ENCODE measurements around the gene CFL1. TPM values are rescaled to one million over a fixed set of nuclear protein-coding genes. Genes with fewer than 3 reads are reported as not detected.

CFL1 gene
- polyA plus RNA-seq, 1 of the 3 experiments (the other 2 are of a cell fraction), result 4,252 TPM

GRCh38 chr11:65861165-65861505, 3.2 kb upstream of the CFL1 start:
- H3K27me3 ChIP-seq (ENCODE audit: insufficient read depth), result no peaks in the 10 kb centered on the region
- H3K36me3 ChIP-seq (replicated peaks in 1 of 2; ENCODE audit: control insufficient read depth in 1 of 2, insufficient read depth in 2 of 2, low read length in 1 of 2), result peaks cover 23 to 51% of the 10 kb centered on the region in 2 experiments
- peaks cover 14% of the 10 kb centered on the region for H4K20me1 ChIP-seq (ENCODE audit: insufficient read depth)
- no peak overlapping the region for H2AFZ ChIP-seq (ENCODE audit: low read depth)
- peaks cover 43% of the 10 kb centered on the region for H3F3A ChIP-seq (replicated peaks; ENCODE audit: insufficient read depth)
- H3K9me3 ChIP-seq, result no peaks in the 10 kb centered on the region
- H3K9ac ChIP-seq, result peak overlapping the region; percentile 86
- POLR2A ChIA-PET, result interaction anchor here (1.5 to 5.0 kb wide), 4 partner anchors 9 to 28 kb away, joined by 4 to 59 read pairs (median 30); partner anchors contain the start of genes CCDC85B and FIBP
- DNase-seq, result no peak
- peak overlapping the region; percentile 99 for H3K4me2 ChIP-seq
- peaks cover 59% of the 10 kb centered on the region for H3K79me2 ChIP-seq (ENCODE audit: insufficient read depth)
- WGBS (ENCODE audit: low lambda C conversion rate), result 2% methylated on average over 14 of the region's 14 CpGs
- H3K27ac ChIP-seq (ENCODE audit: low read depth in 2 of 2, low read length in 1 of 2), result peak overlapping the region; percentile 93
- H3K9me2 ChIP-seq, result no peaks in the 10 kb centered on the region
- TF ChIP-seq RAD21 (IDR thresholded peaks at IDR 0.05; ENCODE audit: low read length) (no peak), MEF2A (IDR thresholded peaks at IDR 0.05; ENCODE audit: borderline replicate concordance, low read depth) (no peak), RXRA (IDR thresholded peaks at IDR 0.05; ENCODE audit: borderline replicate concordance, low read depth) (no peak), YY1 (IDR thresholded peaks at IDR 0.05; ENCODE audit: low read depth) (no peak), RFX5 (IDR thresholded peaks at IDR 0.05; ENCODE audit: low read length) (no peak)
- peaks cover 10 to 21% of the 10 kb centered on the region in 2 experiments for H3K4me1 ChIP-seq (ENCODE audit: control insufficient read depth in 1 of 2, insufficient read depth in 2 of 2, low read depth in 1 of 2, low read length in 1 of 2)
- CTCF ChIA-PET, result interaction anchor here (0.7 to 18.4 kb wide), 9 partner anchors 10 to 223 kb away, joined by 3 to 374 read pairs (median 4); partner anchors contain the start of genes CCDC85B, CTSW, EFEMP2 and FIBP
- H3K4me3 ChIP-seq (ENCODE audit: low read depth in 2 of 2, low read length in 1 of 2), result peak overlapping the region; percentile 97 to 99

- POLR2A ChIA-PET, result interaction anchor here (0.6 to 5.0 kb wide), 14 partner anchors 9 to 1082 kb away, joined by 3 to 59 read pairs (median 5); partner anchors contain the start of genes BANF1, CCDC85B, CTSW and EIF1AD
- Histone ChIP-seq H3K9me2 (no peaks in the 10 kb centered on the region), H3K27ac (ENCODE audit: low read depth in 2 of 2, low read length in 1 of 2) (peak within 1 kb of the TSS; percentile 93), H3K4me3 (ENCODE audit: low read depth in 2 of 2, low read length in 1 of 2) (peak within 1 kb of the TSS; percentile 97 to 99), H3K36me3 (replicated peaks in 1 of 2; ENCODE audit: control insufficient read depth in 1 of 2, insufficient read depth in 2 of 2, low read length in 1 of 2) (peaks cover 23 to 51% of the 10 kb centered on the region in 2 experiments), H3K4me1 (ENCODE audit: control insufficient read depth in 1 of 2, insufficient read depth in 2 of 2, low read depth in 1 of 2, low read length in 1 of 2) (peaks cover 10 to 27% of the 10 kb centered on the region in 2 experiments), H2AFZ (ENCODE audit: low read depth) (peak within 1 kb of the TSS; percentile 69; the same call in 1 of the 2 replicates), H4K20me1 (ENCODE audit: insufficient read depth) (peaks cover 21% of the 10 kb centered on the region), H3K4me2 (peak within 1 kb of the TSS; percentile 99), H3K9me3 (no peaks in the 10 kb centered on the region), H3K9ac (peak within 1 kb of the TSS; percentile 86), H3F3A (replicated peaks; ENCODE audit: insufficient read depth) (peaks cover 43% of the 10 kb centered on the region), H3K79me2 (ENCODE audit: insufficient read depth) (peaks cover 65% of the 10 kb centered on the region), H3K27me3 (ENCODE audit: insufficient read depth) (no peaks in the 10 kb centered on the region)
- peak; percentile 94 for DNase-seq
- WGBS (ENCODE audit: low lambda C conversion rate), result 0% methylated on average over 6 of the region's 78 CpGs
- CTCF ChIA-PET, result interaction anchor here (0.7 to 18.4 kb wide), 26 partner anchors 10 to 319 kb away, joined by 3 to 374 read pairs (median 4); partner anchors contain the start of genes BANF1, C11orf68, CCDC85B and CTSW
- TF ChIP-seq NFIC (IDR thresholded peaks at IDR 0.05; ENCODE audit: borderline replicate concordance), result peak; percentile 89
- TF ChIP-seq EP300 (IDR thresholded peaks at IDR 0.05; ENCODE audit: borderline replicate concordance in 1 of 2, low read depth in 1 of 2, low read length in 1 of 2), result peak in 1 of 2 experiments; percentile 52; a peak in 1 of 4 replicates
- TF ChIP-seq RCOR1 (IDR thresholded peaks at IDR 0.05; ENCODE audit: low read length), result peak; percentile 64
- peak; percentile 69 for TF ChIP-seq TAF1 (IDR thresholded peaks at IDR 0.05; ENCODE audit: borderline replicate concordance, low read depth, low read length)
- TF ChIP-seq RFX5 (IDR thresholded peaks at IDR 0.05; ENCODE audit: low read length), result 0 out of 2 replicates have a peak, but pooled peaks have one; percentile 49
- TF ChIP-seq REST (IDR thresholded peaks at IDR 0.05; ENCODE audit: low read depth, low read length), result peak; percentile 44; the same call in 1 of the 2 replicates
- TF ChIP-seq, protein P1, sequence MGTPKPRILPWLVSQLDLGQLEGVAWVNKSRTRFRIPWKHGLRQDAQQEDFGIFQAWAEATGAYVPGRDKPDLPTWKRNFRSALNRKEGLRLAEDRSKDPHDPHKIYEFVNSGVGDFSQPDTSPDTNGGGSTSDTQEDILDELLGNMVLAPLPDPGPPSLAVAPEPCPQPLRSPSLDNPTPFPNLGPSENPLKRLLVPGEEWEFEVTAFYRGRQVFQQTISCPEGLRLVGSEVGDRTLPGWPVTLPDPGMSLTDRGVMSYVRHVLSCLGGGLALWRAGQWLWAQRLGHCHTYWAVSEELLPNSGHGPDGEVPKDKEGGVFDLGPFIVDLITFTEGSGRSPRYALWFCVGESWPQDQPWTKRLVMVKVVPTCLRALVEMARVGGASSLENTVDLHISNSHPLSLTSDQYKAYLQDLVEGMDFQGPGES (IDR thresholded peaks at IDR 0.05; ENCODE audit: low read depth, low read length), result no peak
- no peak for TF ChIP-seq USF2 (IDR thresholded peaks at IDR 0.05; ENCODE audit: borderline replicate concordance, low read depth, low read length)
- no peak for TF ChIP-seq JUND (IDR thresholded peaks at IDR 0.05)
- peak; percentile 81 for TF ChIP-seq POLR2AphosphoS5 (IDR thresholded peaks at IDR 0.05; ENCODE audit: low read depth, low read length)
- peak; percentile 89 for TF ChIP-seq MAX (IDR thresholded peaks at IDR 0.05; ENCODE audit: low read depth)
- peak; percentile 96 for TF ChIP-seq SIN3A (IDR thresholded peaks at IDR 0.05; ENCODE audit: borderline replicate concordance, low read depth, low read length)
- TF ChIP-seq EZH2phosphoT487 (IDR thresholded peaks at IDR 0.05; ENCODE audit: borderline replicate concordance, low read depth), result no peak
- no peak for TF ChIP-seq SMC3 (IDR thresholded peaks at IDR 0.05; ENCODE audit: low read depth, low read length)
Observed at GRCh38 chr11:65860278-65861164, 2.5 kb upstream of the CFL1 start, which contains the start of gene MUS81. Gene MUS81 (plus strand): TSS chr11:65860433. CDS start chr11:65860754, 321 bp downstream.

Measured in SK-N-SH (cell line).